ENCODE results near the gene DHX9.

GRCh38 chr1:182847105-182847504 is 8.0 kb downstream of the DHX9 start:
- TF ChIP-seq CTCF (conservative IDR thresholded peaks at IDR 0.05 in 1 of 2, IDR thresholded peaks at IDR 0.05 in 1 of 2; ENCODE audit: low read depth in 1 of 2, low read length in 2 of 2) (no peak), EZH2 (IDR thresholded peaks at IDR 0.05; ENCODE audit: low read length, missing control alignments) (no peak)
